GM12875 (cell line): Measurements from ENCODE around the gene ERC2.
"Not testable (repeated sequence)": the region's sequence is repeated elsewhere in the genome, so short reads cannot be mapped to it uniquely, and the experiment has no call there.

ENCODE experiments used
- H3K4me3 ChIP-seq: one replicate; pipeline ENCODE4 v1.5.1; 2011; ENCODE audit warnings: low read depth, low read length, control low read depth
- CTCF ChIP-seq: IDR thresholded peaks from 2 replicates; pipeline ENCODE4 v1.5.1; 2011; ENCODE audit warnings: low read depth, mild to moderate bottlenecking, control low read depth, inconsistent platforms, low read length, moderate library complexity, borderline replicate concordance; ENCODE audit not compliant: insufficient read depth

Gene ERC2

GRCh38 chr3:56075089-56075488 is 393.2 kb downstream of the ERC2 start:
- TF ChIP-seq CTCF = no peak

GRCh38 chr3:56069766-56070165 is 398.5 kb downstream of the ERC2 start:
- no peak overlapping the region for H3K4me3 ChIP-seq
- no peak for TF ChIP-seq CTCF

More at GRCh38 chr3:56075089-56075488, 393.2 kb downstream of the ERC2 start:
- no peak overlapping the region for H3K4me3 ChIP-seq

GRCh38 chr3:56066405-56066804 is 401.9 kb downstream of the ERC2 start:
- not testable (repeated sequence) for H3K4me3 ChIP-seq

GRCh38 chr3:56064684-56065083 is 403.6 kb downstream of the ERC2 start:
- TF ChIP-seq CTCF = no peak
- H3K4me3 ChIP-seq = no peak overlapping the region

- no peak overlapping the region for H3K4me3 ChIP-seq
- no peak for TF ChIP-seq CTCF
Observed at GRCh38 chr3:56061279-56061626, 407.0 kb downstream of the ERC2 start.

- H3K4me3 ChIP-seq = no peak overlapping the region
- no peak for TF ChIP-seq CTCF
Observed at GRCh38 chr3:56060521-56061278, 407.6 kb downstream of the ERC2 start.

- no peak overlapping the region for H3K4me3 ChIP-seq
- no peak for TF ChIP-seq CTCF
Observed at GRCh38 chr3:56059731-56060130, 408.5 kb downstream of the ERC2 start.
